GM18909 (cell line): ENCODE results near the gene PIGA.

Experiments used
- ATAC-seq: cut with Tn5 transposase; IDR thresholded peaks from one replicate; pipeline ENCODE4 v1.9.1; 2021; ENCODE audit warnings: mild to moderate bottlenecking; ENCODE audit not compliant: unreplicated experiment, poor library complexity

PIGA gene, protein sequence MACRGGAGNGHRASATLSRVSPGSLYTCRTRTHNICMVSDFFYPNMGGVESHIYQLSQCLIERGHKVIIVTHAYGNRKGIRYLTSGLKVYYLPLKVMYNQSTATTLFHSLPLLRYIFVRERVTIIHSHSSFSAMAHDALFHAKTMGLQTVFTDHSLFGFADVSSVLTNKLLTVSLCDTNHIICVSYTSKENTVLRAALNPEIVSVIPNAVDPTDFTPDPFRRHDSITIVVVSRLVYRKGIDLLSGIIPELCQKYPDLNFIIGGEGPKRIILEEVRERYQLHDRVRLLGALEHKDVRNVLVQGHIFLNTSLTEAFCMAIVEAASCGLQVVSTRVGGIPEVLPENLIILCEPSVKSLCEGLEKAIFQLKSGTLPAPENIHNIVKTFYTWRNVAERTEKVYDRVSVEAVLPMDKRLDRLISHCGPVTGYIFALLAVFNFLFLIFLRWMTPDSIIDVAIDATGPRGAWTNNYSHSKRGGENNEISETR

DNA sequence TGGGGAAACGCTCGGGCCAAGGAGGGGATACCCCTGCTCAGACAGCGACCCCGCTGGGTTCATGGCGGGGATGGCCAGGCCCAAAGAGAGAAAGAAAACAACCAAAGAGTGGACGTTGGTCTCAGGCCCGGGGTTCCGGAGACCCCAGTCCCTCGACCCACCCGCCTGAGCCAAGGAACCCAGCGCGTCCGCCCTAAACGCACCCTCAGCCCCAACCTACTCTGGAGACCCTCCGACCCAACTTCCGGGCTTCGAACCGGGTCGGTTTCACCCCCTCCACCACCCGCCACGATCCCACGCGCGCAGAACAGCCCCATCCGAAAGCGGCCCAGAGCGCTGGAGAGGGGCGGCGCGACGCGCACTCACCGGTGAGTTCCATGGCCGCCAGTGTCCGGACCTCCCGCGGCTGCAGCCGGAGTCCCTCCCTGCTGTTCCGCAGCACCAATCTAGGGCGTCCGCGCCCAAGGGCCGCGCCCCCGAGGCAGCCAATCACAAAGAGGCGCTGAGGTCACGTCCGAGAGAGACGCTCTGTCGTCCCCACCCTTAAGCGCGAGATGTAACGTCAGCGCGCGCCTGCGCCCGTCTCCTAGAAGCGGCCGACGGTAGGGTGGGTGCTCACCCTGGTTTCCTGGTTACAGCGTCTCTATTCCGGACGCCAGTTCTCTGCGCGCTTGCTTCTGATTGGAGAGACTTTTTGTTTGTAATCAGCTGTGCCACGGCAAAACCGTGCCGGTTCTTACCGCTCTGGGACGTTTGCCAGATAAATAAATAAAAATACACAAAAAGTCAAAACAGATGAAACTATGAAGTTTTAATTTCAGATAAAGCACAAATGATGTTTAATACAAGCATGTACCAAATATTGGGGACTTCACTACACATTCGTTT is at the start of gene PIGA:
Gene PIGA, minus strand, starts transcription at position 389 of the 888 bp plus-strand sequence. CDS start 3,593 bp downstream, outside the sequence.
- peak; percentile 99 for ATAC-seq

DNA sequence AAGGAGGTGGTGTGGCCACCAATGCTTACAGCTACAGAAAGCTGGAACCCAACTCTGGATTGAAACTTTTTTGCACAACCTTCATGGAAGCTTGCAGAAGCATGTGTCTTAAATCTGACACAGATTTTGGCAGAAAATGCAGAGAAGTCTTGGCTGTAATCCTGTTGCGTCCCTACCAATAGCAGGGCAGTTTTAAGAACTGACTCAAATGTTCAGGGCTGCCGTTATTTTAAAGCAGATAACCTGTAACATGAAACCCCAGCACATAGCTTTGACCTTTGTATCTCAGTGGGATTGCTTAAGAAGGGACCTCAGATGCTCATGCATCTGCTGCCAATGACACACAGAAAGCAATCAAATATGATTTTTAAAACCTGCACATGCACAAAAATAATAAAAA is 49.0 kb upstream of the PIGA start, which contains the start of gene VEGFD:
Gene VEGFD, minus strand, starts transcription at position 110 of the 400 bp plus-strand sequence. CDS start 467 bp downstream, outside the sequence.
- ATAC-seq, result no peak

DNA sequence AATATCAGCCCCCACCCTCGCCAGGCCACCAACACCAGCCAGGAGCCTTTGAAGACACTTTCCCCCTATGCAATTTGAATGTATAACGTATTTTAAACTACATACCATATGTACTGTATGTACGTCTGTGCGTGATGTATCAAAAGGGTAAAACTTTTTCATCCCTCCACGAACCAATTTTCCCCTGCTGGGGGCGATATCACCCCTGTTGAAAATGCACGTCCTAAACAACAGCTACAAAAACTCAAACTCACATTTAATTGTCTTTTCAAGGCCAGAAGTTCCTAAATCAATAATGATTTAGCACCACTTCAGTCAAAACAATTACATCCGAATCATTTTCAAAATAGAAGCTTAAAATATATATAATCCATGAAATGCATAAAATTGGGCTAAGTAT is 47.5 kb upstream of the PIGA start:
- ATAC-seq, result no peak

DNA sequence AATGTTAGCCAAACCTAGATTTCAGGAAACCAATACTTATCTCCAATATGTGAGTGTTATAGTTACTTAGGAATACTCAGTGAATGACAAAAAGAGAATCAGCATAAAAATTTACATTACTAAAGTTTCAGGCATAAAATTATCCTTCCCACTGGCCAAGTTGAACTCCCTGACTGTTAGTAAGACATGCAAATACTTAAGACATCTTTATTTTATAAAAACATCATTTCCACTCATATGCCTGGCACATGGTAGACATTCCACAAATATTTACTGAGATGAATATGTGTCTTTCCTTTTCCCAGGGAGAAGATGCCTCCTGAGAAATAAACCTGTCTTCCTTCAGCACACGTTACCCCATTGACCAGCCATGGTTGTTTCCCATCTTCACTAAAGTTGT is 41.6 kb upstream of the PIGA start:
- no peak for ATAC-seq

DNA sequence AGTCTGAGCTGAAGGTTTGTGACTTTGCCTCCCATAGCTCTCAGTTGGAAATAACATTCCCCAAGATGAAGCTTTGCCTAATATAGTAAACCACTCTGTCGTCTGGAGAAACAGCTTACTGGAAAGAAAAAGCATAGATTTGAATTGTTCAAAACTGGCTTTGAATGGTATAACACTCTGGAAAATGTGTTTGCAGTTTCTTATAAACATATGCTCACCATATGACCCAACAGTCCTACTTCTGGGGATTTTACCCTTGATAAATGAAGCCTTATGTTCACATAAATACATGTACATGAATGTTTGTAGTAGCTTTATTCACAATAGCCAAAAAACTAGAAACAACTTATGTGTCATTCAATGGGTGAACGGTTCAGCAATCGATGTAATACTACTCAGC is 38.7 kb upstream of the PIGA start:
- ATAC-seq, result no peak

DNA sequence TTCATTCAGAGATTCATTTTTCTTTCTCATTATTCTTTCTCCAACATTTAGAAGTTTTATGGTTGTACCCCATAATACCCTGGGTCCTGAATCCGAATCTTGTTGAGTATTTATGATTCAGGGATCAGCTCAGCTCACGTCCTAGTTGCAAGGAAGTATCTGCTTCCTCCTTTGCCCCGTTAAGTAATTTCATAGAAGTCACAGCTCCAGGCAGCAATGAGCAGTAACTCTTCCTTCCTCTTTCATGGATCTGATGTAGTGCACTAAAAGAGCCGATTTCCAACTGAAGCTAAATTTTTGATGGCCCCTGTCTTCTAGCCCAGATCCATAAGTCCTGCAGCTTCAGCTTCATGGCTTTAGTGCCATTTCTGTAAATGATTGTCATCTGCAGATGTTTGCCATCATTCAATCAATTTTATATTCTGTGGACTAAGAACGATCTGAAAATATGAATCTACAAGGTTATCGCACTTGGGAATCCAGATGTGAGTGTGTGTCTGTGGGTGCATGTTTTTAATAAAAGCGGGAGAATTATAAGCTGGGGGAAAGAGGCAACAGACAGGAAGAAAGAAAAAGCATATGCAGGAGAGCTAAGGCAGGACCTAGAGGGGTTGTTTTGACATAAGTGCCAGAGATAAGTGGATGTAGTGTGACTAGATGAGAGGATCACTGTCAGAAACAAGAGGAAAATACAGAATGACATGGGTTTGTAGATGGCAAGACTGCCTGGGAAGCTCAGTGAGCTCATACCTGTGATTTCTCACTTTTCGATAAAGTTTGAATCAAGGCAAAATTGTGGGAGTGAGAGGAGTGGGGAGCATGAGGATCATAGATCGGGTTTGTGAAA is 31.4 kb upstream of the PIGA start:
- ATAC-seq, result no peak

DNA sequence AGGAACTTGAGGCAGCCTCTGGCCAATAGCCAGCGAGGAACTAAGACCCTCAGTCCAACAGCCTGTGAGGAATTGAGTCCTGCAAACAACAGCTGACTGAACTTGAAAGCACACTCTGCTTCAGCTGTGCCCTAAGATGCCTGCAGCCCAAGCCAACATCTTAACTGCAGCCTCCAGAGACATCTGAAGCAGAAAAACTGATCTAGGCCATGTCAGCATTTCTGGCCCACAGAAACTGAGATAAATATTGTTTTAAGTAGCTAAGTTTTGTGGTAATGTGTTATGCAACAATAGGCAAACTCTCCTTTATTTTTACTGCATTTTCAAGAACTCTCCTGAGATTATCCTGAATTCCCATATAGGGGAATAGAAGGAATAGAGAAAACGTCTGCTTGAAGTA is 24.4 kb upstream of the PIGA start:
- ATAC-seq, result no peak

DNA sequence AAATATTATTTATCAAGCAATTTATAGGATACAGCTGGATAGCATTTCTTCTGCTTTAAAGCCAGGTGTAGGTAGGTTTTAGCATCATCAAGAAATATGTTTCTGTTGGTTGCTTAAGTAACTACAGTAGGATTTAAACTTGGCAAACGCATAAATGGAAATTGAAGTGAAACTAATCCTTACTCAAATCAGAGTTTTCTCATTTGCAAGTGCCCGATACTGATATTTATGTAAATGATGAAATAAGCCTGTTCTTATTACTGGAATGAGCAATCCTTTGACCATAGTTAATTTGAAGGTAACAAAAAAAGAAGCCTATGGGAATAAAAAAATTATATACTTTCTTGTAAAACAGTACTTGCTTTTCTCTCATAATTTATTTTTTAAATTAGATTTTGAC is 23.2 kb upstream of the PIGA start:
- ATAC-seq, result no peak

DNA sequence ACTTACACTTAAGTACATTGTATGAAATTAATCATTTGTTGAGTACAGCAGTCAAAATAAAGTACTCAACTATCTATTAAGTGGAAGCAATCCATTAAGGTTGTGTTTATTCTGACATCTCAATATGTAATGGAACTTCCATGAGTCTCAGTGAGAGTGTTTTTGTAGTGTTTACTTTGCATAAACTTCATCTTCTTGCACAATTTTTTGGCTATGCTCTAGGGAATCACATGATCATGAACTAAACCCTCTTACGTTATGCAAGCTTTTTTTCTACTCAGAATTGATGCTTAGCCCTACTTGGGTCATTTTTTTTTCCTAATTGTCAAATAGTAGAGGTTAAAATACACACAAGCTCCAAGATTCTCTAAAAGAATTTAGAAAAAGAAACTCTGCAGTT is 21.1 kb upstream of the PIGA start:
- no peak for ATAC-seq

DNA sequence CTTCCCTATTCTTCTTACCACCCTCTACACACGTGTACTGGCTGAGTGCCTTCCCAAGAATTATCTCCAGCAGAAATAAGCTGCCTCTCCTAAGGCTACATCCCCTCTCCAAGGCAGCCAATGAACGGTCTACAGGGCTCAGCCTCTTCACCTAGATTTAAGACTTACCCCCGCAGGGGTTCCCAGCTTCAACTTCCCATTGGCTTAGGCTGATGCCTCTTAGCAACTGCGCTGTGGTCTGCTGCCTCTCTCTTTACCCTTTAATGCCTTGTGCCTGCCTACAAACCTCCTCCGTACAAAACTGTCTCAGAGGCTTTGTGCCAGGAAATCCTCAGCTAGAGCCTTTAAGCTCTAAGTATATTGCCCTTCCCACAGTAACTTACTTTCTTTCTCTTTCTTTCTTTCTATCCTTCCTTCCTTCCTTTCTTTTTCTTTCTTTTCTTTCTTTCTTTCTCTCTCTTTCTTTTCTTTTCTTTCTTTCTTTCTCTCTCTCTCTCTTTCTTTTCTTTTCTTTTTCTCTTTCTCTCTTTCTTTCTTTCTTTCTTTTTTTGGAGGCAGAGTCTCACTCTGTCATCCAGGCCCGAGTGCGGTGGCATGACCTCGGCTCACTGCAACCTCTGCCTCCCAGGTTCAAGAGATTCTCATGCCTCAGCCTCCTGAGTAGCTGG is 15.1 kb upstream of the PIGA start:
- no peak for ATAC-seq

DNA sequence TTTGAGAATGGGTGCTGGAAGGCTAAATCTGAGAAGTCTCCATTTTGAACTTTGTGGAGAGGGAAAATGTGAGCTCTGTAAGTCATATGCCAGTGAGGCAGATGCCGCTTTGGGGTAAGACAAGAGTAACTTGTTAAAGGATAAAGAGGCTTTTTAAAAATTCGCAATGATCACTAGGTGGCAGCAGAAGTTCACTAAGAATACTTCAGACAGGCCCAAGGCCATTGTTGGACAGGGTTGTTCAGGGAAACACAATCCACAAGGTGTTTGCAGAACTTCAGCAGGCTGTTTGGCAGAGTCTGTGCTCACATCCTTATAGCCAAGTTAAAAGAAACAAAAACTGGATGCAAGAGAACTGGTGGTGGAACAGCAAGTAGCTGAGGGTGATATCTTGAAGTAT is 13.7 kb upstream of the PIGA start:
- no peak for ATAC-seq

DNA sequence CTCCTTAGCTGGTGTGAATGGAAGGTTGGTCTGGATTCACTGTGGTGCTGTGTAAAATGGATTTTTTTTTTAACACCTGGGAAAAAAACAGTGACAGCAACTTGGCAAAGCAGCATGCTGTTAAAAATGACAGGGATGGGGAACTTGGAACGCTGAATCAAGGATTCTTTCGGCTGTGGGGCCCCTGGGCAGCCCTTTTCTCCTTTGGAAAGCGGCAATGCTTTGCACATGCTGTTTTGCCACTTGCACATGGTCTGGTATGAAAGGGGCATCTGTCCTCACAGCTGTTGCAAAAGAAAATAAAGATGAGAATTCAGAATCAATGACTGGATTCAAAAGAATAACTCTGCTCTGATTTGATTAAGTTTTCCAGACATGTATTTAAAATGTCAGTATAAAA is 10.7 kb upstream of the PIGA start:
- ATAC-seq, result no peak

DNA sequence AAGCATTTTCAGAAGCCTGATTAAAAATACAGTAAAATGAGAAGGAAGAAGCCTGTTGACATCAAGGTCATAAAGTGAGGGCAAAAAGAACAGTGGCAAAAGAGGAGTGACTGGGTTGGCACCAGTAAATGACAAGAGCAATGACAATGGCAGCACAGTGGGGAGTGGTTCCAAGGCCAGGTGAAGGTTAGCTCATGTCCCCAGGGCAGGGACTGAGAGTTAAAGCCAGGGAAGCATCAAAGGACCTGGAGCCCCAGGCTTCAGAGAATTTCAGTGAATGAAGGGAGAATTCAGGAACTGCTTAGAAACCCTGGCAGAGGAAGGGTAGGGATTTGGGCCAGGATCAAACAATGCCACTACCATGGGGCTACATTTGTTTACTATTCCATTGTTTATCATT is 8.8 kb upstream of the PIGA start:
- no peak for ATAC-seq

DNA sequence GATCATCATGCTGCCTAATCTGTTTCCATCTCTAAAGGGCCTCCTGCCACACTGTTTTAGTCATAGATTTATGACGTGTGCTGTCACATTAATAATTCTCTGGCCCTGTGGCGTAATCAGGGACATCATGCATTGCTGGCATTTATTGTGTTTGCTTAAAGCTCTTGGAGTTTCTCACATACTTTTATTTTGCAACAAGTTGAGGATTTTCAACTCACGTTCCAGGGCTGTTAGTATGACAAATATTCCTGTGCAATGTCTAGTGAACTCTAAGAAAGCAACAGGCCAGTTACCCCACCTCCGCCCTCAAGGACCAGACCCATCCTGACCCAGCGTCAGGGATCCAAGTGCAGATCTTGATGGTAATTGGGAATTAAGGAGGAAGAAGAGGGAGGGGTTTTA is 7.8 kb upstream of the PIGA start:
- ATAC-seq, result no peak

DNA sequence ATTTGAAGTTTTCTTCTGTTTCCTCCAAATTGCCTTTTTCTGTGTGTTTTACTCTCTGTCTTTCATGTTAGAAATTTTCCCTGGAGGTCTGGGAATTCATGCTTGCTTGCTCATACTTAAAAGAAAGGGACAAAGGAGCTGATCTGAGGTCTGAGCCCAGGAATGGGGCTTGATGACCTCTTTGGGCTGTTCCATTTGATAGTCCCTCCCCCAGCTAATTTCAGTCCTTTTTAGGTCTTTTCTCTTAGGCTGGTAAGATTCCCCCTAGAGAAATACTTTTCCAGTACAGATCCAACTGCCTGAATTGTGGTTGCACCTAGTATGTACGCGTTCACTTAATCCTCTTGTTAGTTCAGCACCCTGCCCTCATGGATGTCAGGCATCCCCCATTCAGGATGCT is 5.5 kb upstream of the PIGA start:
- no peak for ATAC-seq

DNA sequence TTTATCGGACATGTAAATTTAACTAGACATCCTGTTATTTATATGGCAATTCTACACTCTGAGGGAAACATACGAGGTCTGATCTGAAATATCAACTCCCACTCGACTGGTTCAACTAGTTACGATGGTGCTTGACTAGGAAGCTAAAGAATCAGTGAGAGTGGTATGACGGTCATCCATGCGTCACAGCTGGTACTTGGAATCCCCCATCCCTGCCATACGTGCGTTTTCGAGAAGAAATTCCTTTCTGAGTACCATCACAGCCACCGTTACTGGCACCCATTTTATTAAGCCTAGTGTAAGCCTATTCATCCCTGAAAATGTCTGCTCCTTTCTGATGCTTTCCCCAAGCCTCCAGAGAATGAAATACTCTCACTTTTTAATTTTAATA is 695 bp upstream of the PIGA start:
- no peak for ATAC-seq

DNA sequence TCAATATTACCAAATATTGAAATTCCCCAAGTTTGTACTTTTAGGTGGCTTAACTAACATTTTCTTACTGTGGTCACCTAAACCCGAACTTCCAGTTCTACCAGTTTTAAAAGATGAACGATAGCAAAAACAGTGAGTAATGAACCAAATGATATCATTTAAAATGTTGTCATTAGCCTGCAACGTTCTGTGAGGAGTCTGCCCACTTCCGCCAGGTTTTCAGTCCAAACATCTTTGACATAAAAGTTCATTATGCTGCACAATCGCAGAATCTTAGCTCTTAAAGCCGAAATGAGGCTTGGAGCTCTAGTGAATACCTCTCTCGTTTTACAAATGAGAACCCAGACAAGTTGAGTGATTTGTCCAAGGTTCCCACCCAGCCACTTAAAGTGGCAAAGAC is 762 bp downstream of the PIGA start:
- ATAC-seq, result no peak

DNA sequence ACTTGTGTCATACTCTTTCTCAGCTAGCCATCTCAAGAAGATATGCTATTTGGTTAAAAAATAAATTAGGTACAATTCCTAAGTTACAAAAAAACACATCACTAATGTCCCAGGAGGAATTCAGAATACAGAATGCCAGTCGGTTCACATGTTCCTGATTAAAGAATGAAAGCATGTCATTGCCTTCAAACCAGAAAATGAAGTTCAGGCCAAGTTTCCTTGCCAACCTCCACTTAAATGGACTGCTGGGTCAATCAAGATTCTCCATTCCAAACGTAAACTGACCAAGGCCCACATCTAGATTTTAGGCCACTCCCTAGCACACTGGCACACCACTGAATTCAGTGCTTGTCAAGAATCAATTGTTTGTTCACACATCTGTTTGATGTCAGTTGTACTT is 6.5 kb downstream of the PIGA start:
- ATAC-seq, result no peak

DNA sequence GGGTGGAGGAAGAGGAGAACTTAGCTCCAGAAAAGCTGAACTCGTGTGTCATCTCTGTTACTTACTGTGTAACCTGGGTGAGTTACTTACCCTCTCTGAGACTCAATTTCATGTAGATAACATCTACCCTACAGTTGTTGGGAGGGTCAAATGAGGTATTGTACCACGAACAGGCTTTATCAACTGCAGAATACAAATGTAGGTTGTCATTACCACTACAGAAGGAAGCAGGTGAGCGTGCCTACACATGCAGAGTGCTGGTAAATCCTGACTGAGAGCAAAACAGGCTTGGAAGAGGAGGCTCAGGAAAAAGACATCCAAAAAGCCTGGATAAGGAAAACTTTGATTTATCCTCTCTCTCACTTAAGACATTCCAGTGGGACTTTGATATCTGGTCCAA is 7.2 kb downstream of the PIGA start:
- no peak for ATAC-seq

DNA sequence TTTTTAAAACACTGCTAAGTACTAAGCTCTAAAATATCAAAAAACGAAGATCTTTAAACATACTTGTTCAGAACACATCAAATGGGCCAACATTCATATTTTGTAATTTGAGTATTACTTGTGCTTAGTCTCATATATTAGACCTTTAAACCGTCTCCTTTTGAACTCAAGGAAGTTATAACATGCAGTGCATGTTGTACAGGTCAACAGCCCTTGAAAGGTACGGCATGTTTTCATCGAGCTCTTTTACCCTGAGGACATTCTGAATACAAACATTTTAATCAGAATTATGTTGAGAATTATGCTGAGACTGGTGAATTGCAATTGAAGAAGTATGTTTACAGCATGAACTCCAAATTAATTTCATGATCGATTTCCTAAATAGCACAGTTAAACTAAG is 12.9 kb downstream of the PIGA start:
- no peak for ATAC-seq
